A549 (cell line): ENCODE results near the gene EHD3. TPM values are rescaled to one million over a fixed set of nuclear protein-coding genes. Genes with fewer than 3 reads are reported as not detected.

Experiments
- ATAC-seq, 2 experiments: fragments of 200-7000 bp in 1 of 2; fragments of >200 bp in 1 of 2; cut with Nextera tagmentation in 1 of 2; cut with Tn5 transposase in 1 of 2; 3 replicates each; pipeline versions ENCODE4 v1.8.0 to v1.9.1; 2018 to 2020; ENCODE audit warnings: mild to moderate bottlenecking in 1 of 2, moderate library complexity in 1 of 2
- CTCF ChIA-PET: fragments of 300-600 bp; sonication (Branson Sonifier 250); formaldehyde crosslinking; extraction: SDS; loops from one replicate; lab custom pipeline; 2021; ENCODE audit warnings: antibody characterized with exemption, inconsistent platforms; lab: Yijun Ruan, JAX
- POLR2A ChIA-PET: fragments of 350-600 bp; formaldehyde crosslinking; extraction: SDS; loops from one replicate; lab custom pipeline; 2021; ENCODE audit warnings: antibody characterized with exemption, inconsistent platforms; lab: Yijun Ruan, JAX
- DNase-seq, 2 experiments: peaks; one replicate each; pipeline versions ENCODE4 v3.0.0 to v3.0.0-alpha.2; 2011 to 2016; ENCODE audit warnings: low read depth in 1 of 2, low spot score in 1 of 2
- FAIRE-seq: peaks from 2 replicates; lab custom pipeline; 2011; peaks lifted over from hg19 to GRCh38; lab: Jason Lieb, UNC
- H3K27ac ChIP-seq, 2 experiments: fragments of >200 bp; sonication (Bioruptor Twin); formaldehyde crosslinking; 3 replicates each; pipeline ENCODE4 v1.5.1; 2016 to 2017
- H3K4me1 ChIP-seq: fragments of >200 bp; sonication (Bioruptor Twin); formaldehyde crosslinking; 3 replicates; pipeline ENCODE4 v1.6.1; 2016
- H3K4me2 ChIP-seq: fragments of >200 bp; sonication (Bioruptor Twin); formaldehyde crosslinking; 3 replicates; pipeline ENCODE4 v1.6.1; 2016
- H3K4me3 ChIP-seq: fragments of >200 bp; sonication (Bioruptor Twin); formaldehyde crosslinking; 3 replicates; pipeline ENCODE4 v1.5.1; 2016
- H3K9me3 ChIP-seq: fragments of >200 bp; sonication (Bioruptor Twin); formaldehyde crosslinking; 3 replicates; pipeline ENCODE4 v1.6.1; 2016
- BHLHE40 ChIP-seq: IDR thresholded peaks from 2 replicates; pipeline ENCODE4 v1.6.1; 2012; ENCODE audit warnings: low read depth, low read length, inconsistent platforms
- CBX2 ChIP-seq: fragments of 200-600 bp; sonication (generic); IDR thresholded peaks from 2 replicates; pipeline ENCODE4 v1.6.1; 2016; ENCODE audit warnings: low read depth, mild to moderate bottlenecking, borderline replicate concordance
- CHD2 ChIP-seq: fragments of 150-350 bp; IDR thresholded peaks from 2 replicates; pipeline ENCODE4 v1.6.1; 2014; ENCODE audit warnings: low read length; ENCODE audit not compliant: partially characterized antibody
- CHD4 ChIP-seq: fragments of 200-600 bp; sonication (generic); IDR thresholded peaks from 2 replicates; pipeline ENCODE4 v1.6.1; 2016; ENCODE audit warnings: antibody characterized with exemption, mild to moderate bottlenecking, borderline replicate concordance
- EHF ChIP-seq: fragments of 250-450 bp; sonication (Bioruptor Pico); IDR thresholded peaks from 2 replicates; pipeline ENCODE4 v1.5.0; 2020; ENCODE audit warnings: mild to moderate bottlenecking
- EP300 ChIP-seq, 2 experiments: fragments of >200 bp; sonication (Bioruptor Twin); formaldehyde crosslinking; IDR thresholded peaks; 2 replicates in 1 of 2; 3 replicates in 1 of 2; pipeline ENCODE4 v1.6.1; 2016 to 2017
- FOSL2 ChIP-seq, 2 experiments: fragments of 450-650 bp in 1 of 2; fragments of >200 bp in 1 of 2; sonication (Bioruptor Twin) in 1 of 2; formaldehyde crosslinking; IDR thresholded peaks; 2 replicates each; pipeline versions ENCODE4 v1.5.0 to v1.6.1; 2016 to 2020; ENCODE audit warnings: mild to moderate bottlenecking in 1 of 2, moderate library complexity in 1 of 2
- HEYL ChIP-seq: fragments of 250-450 bp; sonication (Bioruptor Pico); IDR thresholded peaks from 2 replicates; pipeline ENCODE4 v1.8.0; 2021; ENCODE audit warnings: mild to moderate bottlenecking, moderate library complexity
- KDM1A ChIP-seq: fragments of 200-600 bp; sonication (generic); IDR thresholded peaks from 2 replicates; pipeline ENCODE4 v1.6.1; 2016; ENCODE audit warnings: low read depth, mild to moderate bottlenecking
- MAZ ChIP-seq: fragments of 150-350 bp; IDR thresholded peaks from 2 replicates; pipeline ENCODE4 v1.6.1; 2014; ENCODE audit warnings: antibody characterized with exemption, low read depth, low read length, borderline replicate concordance
- MYC ChIP-seq: IDR thresholded peaks from 2 replicates; pipeline ENCODE4 v1.6.1; 2012; ENCODE audit warnings: mild to moderate bottlenecking, inconsistent platforms, low read length, improper control_type of control experiment, borderline replicate concordance
- NFE2L2 ChIP-seq: fragments of 150-350 bp; conservative IDR thresholded peaks from 2 replicates; pipeline ENCODE4 v1.6.1; 2014; ENCODE audit warnings: low read length
- PHF8 ChIP-seq: fragments of 200-600 bp; sonication (generic); IDR thresholded peaks from 2 replicates; pipeline ENCODE4 v1.6.1; 2016; ENCODE audit warnings: low read depth, mild to moderate bottlenecking, antibody characterized with exemption, moderate library complexity, borderline replicate concordance
- RCOR1 ChIP-seq: fragments of 150-350 bp; IDR thresholded peaks from 2 replicates; pipeline ENCODE4 v1.6.1; 2014; ENCODE audit warnings: antibody characterized with exemption, low read length, low read depth
- RFX5 ChIP-seq: fragments of 450-650 bp; IDR thresholded peaks from 2 replicates; pipeline ENCODE4 v1.7.1; 2014; ENCODE audit warnings: antibody characterized with exemption, mild to moderate bottlenecking, moderate library complexity
- SMC3 ChIP-seq: fragments of >200 bp; sonication (Bioruptor Twin); formaldehyde crosslinking; IDR thresholded peaks from 3 replicates; pipeline ENCODE4 v1.6.1; 2018; ENCODE audit warnings: inconsistent platforms
- SREBF2 ChIP-seq: fragments of 450-650 bp; IDR thresholded peaks from 2 replicates; pipeline ENCODE4 v1.6.1; 2014; ENCODE audit warnings: mild to moderate bottlenecking, moderate library complexity
- TFCP2L1 ChIP-seq: fragments of 250-450 bp; sonication (Bioruptor Pico); IDR thresholded peaks from 2 replicates; pipeline ENCODE4 v1.5.0; 2021; ENCODE audit warnings: mild to moderate bottlenecking
- ZC3H11A ChIP-seq: fragments of 450-650 bp; IDR thresholded peaks from 2 replicates; pipeline ENCODE4 v1.6.1; 2014; ENCODE audit warnings: antibody characterized with exemption, mild to moderate bottlenecking
- ZFP36 ChIP-seq: fragments of 450-650 bp; IDR thresholded peaks from 2 replicates; pipeline ENCODE4 v1.6.1; 2014; ENCODE audit warnings: borderline replicate concordance; ENCODE audit not compliant: partially characterized antibody
- ZNF302 ChIP-seq: fragments of 250-450 bp; sonication (Bioruptor Pico); IDR thresholded peaks from 2 replicates; pipeline ENCODE4 v1.9.0; 2021; ENCODE audit warnings: inconsistent platforms, mild to moderate bottlenecking, moderate library complexity
- WGBS: methylation state at CpG from one replicate; pipeline ENCODE4 v1.1.6; 2017; ENCODE audit errors: missing lambda C conversion rate; 5-methylcytosine and 5-hydroxymethylcytosine counted together
- polyA plus RNA-seq, 4 experiments: library from polyadenylated mRNA; depleted of rRNA in 3 of 4; stranded (reverse); fragments of >200 nt; fragmentation: RNase III in 1 of 4; extraction: RNeasy Plus Mini Kit Qiagen cat#74134 plus additional on column Dnase treatment in 1 of 4; gene quantifications; 2 replicates in 3 of 4; 3 replicates in 1 of 4; pipeline ENCODE4 v1.2.3, GENCODE V29; 2011 to 2017
- TF ChIP-seq, protein P1 (sequence below): fragments of 200-600 bp; sonication (generic); IDR thresholded peaks from 2 replicates; pipeline ENCODE4 v1.6.1; 2016; ENCODE audit warnings: antibody characterized with exemption, mild to moderate bottlenecking, moderate library complexity
- TF ChIP-seq, protein P2 (sequence below): fragments of >200 bp; sonication (Bioruptor Twin); formaldehyde crosslinking; IDR thresholded peaks from 3 replicates; pipeline ENCODE4 v1.6.1; 2016
- TF ChIP-seq, protein P3 (sequence below): IDR thresholded peaks from 2 replicates; pipeline ENCODE4 v1.6.1; 2012; ENCODE audit warnings: low read depth, borderline replicate concordance
- TF ChIP-seq, protein P4 (sequence below): IDR thresholded peaks from 2 replicates; pipeline ENCODE4 v1.6.1; 2012
- TF ChIP-seq, protein P5 (sequence below): fragments of >200 bp; sonication (Bioruptor Twin); formaldehyde crosslinking; IDR thresholded peaks from 3 replicates; pipeline ENCODE4 v1.5.1; 2016
- TF ChIP-seq, protein P6 (sequence below): fragments of 250-450 bp; sonication (Bioruptor Pico); IDR thresholded peaks from 2 replicates; pipeline ENCODE4 v1.5.0; 2020; ENCODE audit warnings: low read depth, mild to moderate bottlenecking, moderate library complexity

Gene EHD3
- polyA plus RNA-seq, 2 of the 4 experiments (the other 2 are of a cell fraction) = 8.7 to 10.6 TPM

DNA sequence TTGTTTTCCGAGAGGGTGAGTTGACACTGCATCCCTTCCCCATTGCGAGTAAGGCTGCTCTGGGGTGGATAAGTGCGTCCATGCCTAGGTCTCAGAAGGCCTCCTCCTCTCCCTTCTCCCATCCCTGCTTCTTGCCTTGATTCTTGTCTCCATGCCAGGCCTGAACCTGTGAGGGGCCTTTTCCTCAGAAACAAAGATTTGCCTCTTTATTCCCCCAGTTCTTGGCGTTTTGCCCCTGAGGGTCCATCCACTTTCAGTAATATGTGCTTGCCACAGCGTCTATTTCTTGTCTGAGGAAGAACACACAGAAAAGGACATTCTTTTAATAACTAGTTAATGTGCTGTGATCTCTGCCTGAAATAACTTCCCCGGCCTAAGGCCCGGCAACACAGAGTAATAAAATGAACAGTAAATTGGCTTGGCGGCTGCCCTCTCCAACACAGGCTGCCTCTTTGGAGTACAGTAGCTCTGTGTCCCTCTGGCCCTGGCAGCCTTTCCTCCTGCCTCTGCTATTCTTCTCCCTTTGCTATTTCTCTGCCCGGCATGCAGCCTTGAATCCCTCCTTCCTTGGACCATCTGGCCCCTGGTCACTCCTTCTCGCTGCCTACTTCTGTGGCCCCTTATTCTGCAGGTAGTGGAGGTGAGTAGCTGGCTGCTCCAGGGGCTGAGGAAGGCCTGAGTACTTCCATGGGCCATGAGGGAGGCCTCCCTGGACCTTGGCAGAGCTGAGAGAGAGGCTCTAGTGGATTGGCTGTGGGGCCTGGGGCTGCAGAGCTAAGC is 4.4 kb downstream of the EHD3 start:
- H3K4me2 ChIP-seq = no peak overlapping the region
- no peak for ATAC-seq
- no peaks in the 10 kb centered on the region for H3K9me3 ChIP-seq
- no peak for DNase-seq
- ChIA-PET POLR2A (no interaction called here), CTCF (interaction anchor here (1.4 kb wide), 1 partner anchor 12 kb away, joined by 3 read pairs; no protein-coding TSS in a partner anchor)
- no peak for FAIRE-seq
- H3K4me3 ChIP-seq = no peak overlapping the region
- peaks cover 12% of the 10 kb centered on the region; the same call in 2 of the 3 replicates for H3K4me1 ChIP-seq
- H3K27ac ChIP-seq = no peak overlapping the region
- 92% methylated on average over 10 of the region's 10 CpGs for WGBS
- TF ChIP-seq EP300 (IDR thresholded peaks at IDR 0.05) (no peak), ZNF302 (CRISPR knock-in tag) (no peak), RFX5 (no peak), TFCP2L1 (no peak), BHLHE40 (no peak), EHF (CRISPR knock-in tag) (no peak), RCOR1 (no peak), FOSL2 (IDR thresholded peaks at IDR 0.05) (no peak), FOSL2 (CRISPR knock-in tag; IDR thresholded peaks at IDR 0.05) (no peak), NFE2L2 (no peak), MYC (no peak), HEYL (no peak)
- TF ChIP-seq, protein P1, sequence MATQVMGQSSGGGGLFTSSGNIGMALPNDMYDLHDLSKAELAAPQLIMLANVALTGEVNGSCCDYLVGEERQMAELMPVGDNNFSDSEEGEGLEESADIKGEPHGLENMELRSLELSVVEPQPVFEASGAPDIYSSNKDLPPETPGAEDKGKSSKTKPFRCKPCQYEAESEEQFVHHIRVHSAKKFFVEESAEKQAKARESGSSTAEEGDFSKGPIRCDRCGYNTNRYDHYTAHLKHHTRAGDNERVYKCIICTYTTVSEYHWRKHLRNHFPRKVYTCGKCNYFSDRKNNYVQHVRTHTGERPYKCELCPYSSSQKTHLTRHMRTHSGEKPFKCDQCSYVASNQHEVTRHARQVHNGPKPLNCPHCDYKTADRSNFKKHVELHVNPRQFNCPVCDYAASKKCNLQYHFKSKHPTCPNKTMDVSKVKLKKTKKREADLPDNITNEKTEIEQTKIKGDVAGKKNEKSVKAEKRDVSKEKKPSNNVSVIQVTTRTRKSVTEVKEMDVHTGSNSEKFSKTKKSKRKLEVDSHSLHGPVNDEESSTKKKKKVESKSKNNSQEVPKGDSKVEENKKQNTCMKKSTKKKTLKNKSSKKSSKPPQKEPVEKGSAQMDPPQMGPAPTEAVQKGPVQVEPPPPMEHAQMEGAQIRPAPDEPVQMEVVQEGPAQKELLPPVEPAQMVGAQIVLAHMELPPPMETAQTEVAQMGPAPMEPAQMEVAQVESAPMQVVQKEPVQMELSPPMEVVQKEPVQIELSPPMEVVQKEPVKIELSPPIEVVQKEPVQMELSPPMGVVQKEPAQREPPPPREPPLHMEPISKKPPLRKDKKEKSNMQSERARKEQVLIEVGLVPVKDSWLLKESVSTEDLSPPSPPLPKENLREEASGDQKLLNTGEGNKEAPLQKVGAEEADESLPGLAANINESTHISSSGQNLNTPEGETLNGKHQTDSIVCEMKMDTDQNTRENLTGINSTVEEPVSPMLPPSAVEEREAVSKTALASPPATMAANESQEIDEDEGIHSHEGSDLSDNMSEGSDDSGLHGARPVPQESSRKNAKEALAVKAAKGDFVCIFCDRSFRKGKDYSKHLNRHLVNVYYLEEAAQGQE = no peak
- TF ChIP-seq, protein P2, sequence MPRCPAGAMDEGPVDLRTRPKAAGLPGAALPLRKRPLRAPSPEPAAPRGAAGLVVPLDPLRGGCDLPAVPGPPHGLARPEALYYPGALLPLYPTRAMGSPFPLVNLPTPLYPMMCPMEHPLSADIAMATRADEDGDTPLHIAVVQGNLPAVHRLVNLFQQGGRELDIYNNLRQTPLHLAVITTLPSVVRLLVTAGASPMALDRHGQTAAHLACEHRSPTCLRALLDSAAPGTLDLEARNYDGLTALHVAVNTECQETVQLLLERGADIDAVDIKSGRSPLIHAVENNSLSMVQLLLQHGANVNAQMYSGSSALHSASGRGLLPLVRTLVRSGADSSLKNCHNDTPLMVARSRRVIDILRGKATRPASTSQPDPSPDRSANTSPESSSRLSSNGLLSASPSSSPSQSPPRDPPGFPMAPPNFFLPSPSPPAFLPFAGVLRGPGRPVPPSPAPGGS = no peak
- TF ChIP-seq, all 56 proteins: peak for 0

DNA sequence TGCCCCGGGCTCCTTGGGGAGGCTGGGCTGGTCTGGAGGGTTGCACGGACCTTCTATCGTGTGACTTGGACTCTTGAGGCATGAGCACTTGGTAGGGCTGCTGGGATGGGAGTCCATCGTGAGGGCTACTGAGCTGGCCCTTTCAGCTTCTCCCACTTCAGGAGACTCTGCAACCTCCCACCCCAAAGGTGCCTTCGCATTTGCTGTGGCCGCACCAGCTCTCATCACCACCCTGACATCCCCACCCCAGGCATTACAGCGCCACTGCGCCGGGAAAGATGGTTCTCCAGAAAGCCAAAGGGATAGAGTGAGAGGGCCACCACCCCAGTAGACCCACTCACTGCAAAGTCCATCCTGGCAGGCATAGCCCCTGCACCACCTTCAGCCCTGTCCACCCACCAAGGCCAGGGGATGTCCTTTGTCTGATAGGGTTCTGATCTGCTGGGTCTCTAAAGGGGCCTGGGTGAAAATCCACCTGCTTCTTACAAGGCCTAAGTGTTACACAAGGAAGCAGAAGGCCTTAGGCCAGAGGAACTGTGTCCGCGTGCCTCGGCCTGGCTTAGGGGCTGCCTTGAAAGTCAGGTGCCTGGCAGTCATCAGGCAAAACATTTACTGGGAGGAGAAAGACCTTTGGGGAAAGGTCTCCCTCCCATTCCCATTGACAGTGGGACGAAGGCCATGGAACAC is 5.1 kb downstream of the EHD3 start:
- POLR2A ChIA-PET = no interaction called here
- Histone ChIP-seq H3K9me3 (no peaks in the 10 kb centered on the region), H3K4me1 (peaks cover 10% of the 10 kb centered on the region; the same call in 1 of the 3 replicates), H3K27ac (no peak overlapping the region), H3K4me3 (no peak overlapping the region), H3K4me2 (no peak overlapping the region)
- DNase-seq (no peak), ATAC-seq (no peak), FAIRE-seq (no peak)
- CTCF ChIA-PET = interaction anchor here (1.4 kb wide), 1 partner anchor 12 kb away, joined by 3 read pairs; no protein-coding TSS in a partner anchor
- WGBS = 92% methylated on average over 13 of the region's 13 CpGs
- no peak for TF ChIP-seq ZNF302 (CRISPR knock-in tag)
- TF ChIP-seq ZC3H11A = no peak
- no peak for TF ChIP-seq CBX2
- no peak for TF ChIP-seq MAZ
- no peak for TF ChIP-seq KDM1A
- TF ChIP-seq, protein P3, sequence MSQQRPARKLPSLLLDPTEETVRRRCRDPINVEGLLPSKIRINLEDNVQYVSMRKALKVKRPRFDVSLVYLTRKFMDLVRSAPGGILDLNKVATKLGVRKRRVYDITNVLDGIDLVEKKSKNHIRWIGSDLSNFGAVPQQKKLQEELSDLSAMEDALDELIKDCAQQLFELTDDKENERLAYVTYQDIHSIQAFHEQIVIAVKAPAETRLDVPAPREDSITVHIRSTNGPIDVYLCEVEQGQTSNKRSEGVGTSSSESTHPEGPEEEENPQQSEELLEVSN = no peak
- no peak for TF ChIP-seq SMC3
- TF ChIP-seq SREBF2 = no peak
- no peak for TF ChIP-seq CHD4
- TF ChIP-seq, protein P4, sequence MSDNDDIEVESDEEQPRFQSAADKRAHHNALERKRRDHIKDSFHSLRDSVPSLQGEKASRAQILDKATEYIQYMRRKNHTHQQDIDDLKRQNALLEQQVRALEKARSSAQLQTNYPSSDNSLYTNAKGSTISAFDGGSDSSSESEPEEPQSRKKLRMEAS = no peak
- TF ChIP-seq, protein P5, sequence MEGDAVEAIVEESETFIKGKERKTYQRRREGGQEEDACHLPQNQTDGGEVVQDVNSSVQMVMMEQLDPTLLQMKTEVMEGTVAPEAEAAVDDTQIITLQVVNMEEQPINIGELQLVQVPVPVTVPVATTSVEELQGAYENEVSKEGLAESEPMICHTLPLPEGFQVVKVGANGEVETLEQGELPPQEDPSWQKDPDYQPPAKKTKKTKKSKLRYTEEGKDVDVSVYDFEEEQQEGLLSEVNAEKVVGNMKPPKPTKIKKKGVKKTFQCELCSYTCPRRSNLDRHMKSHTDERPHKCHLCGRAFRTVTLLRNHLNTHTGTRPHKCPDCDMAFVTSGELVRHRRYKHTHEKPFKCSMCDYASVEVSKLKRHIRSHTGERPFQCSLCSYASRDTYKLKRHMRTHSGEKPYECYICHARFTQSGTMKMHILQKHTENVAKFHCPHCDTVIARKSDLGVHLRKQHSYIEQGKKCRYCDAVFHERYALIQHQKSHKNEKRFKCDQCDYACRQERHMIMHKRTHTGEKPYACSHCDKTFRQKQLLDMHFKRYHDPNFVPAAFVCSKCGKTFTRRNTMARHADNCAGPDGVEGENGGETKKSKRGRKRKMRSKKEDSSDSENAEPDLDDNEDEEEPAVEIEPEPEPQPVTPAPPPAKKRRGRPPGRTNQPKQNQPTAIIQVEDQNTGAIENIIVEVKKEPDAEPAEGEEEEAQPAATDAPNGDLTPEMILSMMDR = no peak
- no peak for TF ChIP-seq TFCP2L1
- no peak for TF ChIP-seq PHF8
- no peak for TF ChIP-seq ZFP36
- TF ChIP-seq, protein P6, sequence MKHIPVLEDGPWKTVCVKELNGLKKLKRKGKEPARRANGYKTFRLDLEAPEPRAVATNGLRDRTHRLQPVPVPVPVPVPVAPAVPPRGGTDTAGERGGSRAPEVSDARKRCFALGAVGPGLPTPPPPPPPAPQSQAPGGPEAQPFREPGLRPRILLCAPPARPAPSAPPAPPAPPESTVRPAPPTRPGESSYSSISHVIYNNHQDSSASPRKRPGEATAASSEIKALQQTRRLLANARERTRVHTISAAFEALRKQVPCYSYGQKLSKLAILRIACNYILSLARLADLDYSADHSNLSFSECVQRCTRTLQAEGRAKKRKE = no peak
- TF ChIP-seq RFX5 = no peak
- TF ChIP-seq CHD2 = no peak
